ENCODE data around the gene KLHL22. TPM values are rescaled to one million over a fixed set of nuclear protein-coding genes. Genes with fewer than 3 reads are reported as not detected.

Gene KLHL22
- total RNA-seq, 1 experiment from 2014 or later, result 36.2 TPM

DNA sequence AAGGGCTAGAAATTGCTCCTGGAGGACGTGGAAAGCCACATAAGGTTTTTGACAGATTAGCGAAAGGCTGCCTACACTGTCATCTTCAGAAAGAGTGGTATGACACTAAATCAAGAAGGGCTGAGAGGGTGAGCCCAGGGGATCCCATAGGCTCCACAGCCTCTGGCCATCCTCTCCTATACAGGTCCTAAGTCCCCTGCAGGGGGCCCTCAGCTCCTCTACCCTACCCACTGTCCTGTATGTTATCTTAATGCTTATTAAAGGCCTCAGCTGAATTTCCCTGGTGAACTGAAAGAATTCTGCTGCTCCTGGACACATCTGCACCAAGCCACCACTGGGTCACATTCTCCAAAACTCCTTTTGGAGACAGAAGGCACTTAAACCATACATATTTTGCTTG lies 7.9 kb downstream of the KLHL22 start:
- H3K9me3 ChIP-seq (ENCODE audit: low read depth, low read length, poor library complexity, severe bottlenecking), result no peaks in the 10 kb centered on the region
- no peaks in the 10 kb centered on the region for H3K4me1 ChIP-seq (ENCODE audit: insufficient read depth, low read length, poor library complexity, severe bottlenecking)
- no peak overlapping the region for H3K27ac ChIP-seq (ENCODE audit: low read depth, low read length, poor library complexity, severe bottlenecking)
- ChIA-PET CTCF (no interaction called here), POLR2A (ENCODE audit: low non-redundant PET) (no interaction called here)
- TF ChIP-seq, protein P1, sequence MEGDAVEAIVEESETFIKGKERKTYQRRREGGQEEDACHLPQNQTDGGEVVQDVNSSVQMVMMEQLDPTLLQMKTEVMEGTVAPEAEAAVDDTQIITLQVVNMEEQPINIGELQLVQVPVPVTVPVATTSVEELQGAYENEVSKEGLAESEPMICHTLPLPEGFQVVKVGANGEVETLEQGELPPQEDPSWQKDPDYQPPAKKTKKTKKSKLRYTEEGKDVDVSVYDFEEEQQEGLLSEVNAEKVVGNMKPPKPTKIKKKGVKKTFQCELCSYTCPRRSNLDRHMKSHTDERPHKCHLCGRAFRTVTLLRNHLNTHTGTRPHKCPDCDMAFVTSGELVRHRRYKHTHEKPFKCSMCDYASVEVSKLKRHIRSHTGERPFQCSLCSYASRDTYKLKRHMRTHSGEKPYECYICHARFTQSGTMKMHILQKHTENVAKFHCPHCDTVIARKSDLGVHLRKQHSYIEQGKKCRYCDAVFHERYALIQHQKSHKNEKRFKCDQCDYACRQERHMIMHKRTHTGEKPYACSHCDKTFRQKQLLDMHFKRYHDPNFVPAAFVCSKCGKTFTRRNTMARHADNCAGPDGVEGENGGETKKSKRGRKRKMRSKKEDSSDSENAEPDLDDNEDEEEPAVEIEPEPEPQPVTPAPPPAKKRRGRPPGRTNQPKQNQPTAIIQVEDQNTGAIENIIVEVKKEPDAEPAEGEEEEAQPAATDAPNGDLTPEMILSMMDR (conservative IDR thresholded peaks at IDR 0.05; ENCODE audit: low read depth, low read length), result no peak
- TF ChIP-seq EZH2 (IDR thresholded peaks at IDR 0.05; ENCODE audit: borderline replicate concordance, low read depth, low read length, poor library complexity, severe bottlenecking), result no peak
- H3K36me3 ChIP-seq (ENCODE audit: insufficient read depth, low read length, poor library complexity, severe bottlenecking), result no peaks in the 10 kb centered on the region
- no TSS peak for BruUV-seq (replicated peaks)
- intact Hi-C loops (cut with micrococcal nuclease; ENCODE audit: unreplicated experiment), result no loop called here
- no peak for DNase-seq (ENCODE audit: low spot score)
- H3K27me3 ChIP-seq (replicated peaks; ENCODE audit: insufficient read depth, low read depth, low read length, poor library complexity), result no peaks in the 10 kb centered on the region
- H3K4me3 ChIP-seq (ENCODE audit: low read depth, low read length, poor library complexity, severe bottlenecking), result no peak overlapping the region

DNA sequence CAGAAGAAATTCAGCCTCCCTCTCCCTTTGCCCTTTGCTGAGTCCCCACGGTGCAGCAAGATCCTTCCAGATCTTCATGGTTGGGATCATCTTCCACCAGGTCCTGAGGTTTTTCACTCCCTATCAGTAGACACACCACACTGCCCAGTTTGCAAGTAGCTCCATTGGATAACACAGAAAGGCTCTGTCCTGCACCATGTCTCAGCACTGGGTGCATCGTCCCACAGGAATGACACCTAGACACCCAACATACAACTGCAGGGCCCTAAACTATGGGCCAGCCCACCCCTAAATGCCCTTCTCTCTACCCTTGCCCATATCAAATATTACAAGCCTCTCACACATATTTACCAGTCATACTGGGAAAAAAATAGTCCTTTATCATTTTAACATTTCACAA lies 9.4 kb downstream of the KLHL22 start:
- H3K4me1 ChIP-seq (ENCODE audit: insufficient read depth, low read length, poor library complexity, severe bottlenecking), result no peaks in the 10 kb centered on the region
- H3K27me3 ChIP-seq (replicated peaks; ENCODE audit: insufficient read depth, low read depth, low read length, poor library complexity), result no peaks in the 10 kb centered on the region
- H3K27ac ChIP-seq (ENCODE audit: low read depth, low read length, poor library complexity, severe bottlenecking), result no peak overlapping the region
- H3K36me3 ChIP-seq (ENCODE audit: insufficient read depth, low read length, poor library complexity, severe bottlenecking), result no peaks in the 10 kb centered on the region
- H3K9me3 ChIP-seq (ENCODE audit: low read depth, low read length, poor library complexity, severe bottlenecking), result no peaks in the 10 kb centered on the region
- ChIA-PET POLR2A (ENCODE audit: low non-redundant PET) (no interaction called here), CTCF (no interaction called here)
- no peak overlapping the region for H3K4me3 ChIP-seq (ENCODE audit: low read depth, low read length, poor library complexity, severe bottlenecking)
- BruUV-seq (replicated peaks), result no TSS peak
- TF ChIP-seq EZH2 (IDR thresholded peaks at IDR 0.05; ENCODE audit: borderline replicate concordance, low read depth, low read length, poor library complexity, severe bottlenecking), result no peak
- TF ChIP-seq, protein P1 (conservative IDR thresholded peaks at IDR 0.05; ENCODE audit: low read depth, low read length), result no peak
- intact Hi-C loops (cut with micrococcal nuclease; ENCODE audit: unreplicated experiment), result no loop called here
- no peak for DNase-seq (ENCODE audit: low spot score)

DNA sequence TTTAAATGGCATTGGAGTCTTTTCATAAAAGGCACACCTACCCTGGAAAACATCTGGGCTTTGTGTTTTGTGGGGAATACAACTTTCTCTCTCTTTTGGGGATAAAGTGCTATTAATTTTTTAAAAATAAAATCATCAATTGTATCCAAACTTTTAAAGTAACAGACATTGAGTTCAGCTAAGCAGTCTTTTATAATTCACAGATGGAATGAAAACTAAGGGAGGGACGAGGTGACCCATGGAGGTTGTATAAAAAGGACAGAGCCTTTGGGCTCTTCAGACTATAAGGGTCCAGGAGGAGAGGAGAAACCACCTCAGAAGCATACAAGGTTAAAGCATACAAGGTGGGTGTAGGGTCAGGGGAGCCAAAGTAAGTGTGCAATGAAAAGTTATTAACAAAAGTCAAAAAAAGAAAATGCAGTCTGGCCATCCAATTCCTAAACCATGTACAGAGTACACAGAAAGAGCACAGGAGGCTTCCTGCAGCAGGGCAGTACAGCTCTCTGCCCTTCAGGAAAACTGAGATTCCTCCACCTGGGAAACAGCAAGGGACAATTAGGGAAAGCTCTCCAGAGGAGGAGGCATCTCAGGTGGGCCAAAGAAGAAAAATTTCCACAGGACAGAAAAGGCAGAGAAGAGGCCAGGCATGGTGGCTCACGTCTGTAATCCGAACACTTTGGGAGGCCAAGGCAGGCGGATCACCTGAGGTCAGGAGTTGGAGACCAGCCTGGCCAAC lies 10.5 kb downstream of the KLHL22 start:
- intact Hi-C loops (cut with micrococcal nuclease; ENCODE audit: unreplicated experiment), result no loop called here
- no TSS peak for BruUV-seq (replicated peaks)
- TF ChIP-seq EZH2 (IDR thresholded peaks at IDR 0.05; ENCODE audit: borderline replicate concordance, low read depth, low read length, poor library complexity, severe bottlenecking), result no peak
- TF ChIP-seq, protein P1 (conservative IDR thresholded peaks at IDR 0.05; ENCODE audit: low read depth, low read length), result no peak
- ChIA-PET CTCF (no interaction called here), POLR2A (ENCODE audit: low non-redundant PET) (no interaction called here)
- no peak overlapping the region for H3K27ac ChIP-seq (ENCODE audit: low read depth, low read length, poor library complexity, severe bottlenecking)
- no peaks in the 10 kb centered on the region for H3K27me3 ChIP-seq (replicated peaks; ENCODE audit: insufficient read depth, low read depth, low read length, poor library complexity)
- H3K4me3 ChIP-seq (ENCODE audit: low read depth, low read length, poor library complexity, severe bottlenecking), result no peak overlapping the region
- H3K4me1 ChIP-seq (ENCODE audit: insufficient read depth, low read length, poor library complexity, severe bottlenecking), result no peaks in the 10 kb centered on the region
- H3K9me3 ChIP-seq (ENCODE audit: low read depth, low read length, poor library complexity, severe bottlenecking), result no peaks in the 10 kb centered on the region
- H3K36me3 ChIP-seq (ENCODE audit: insufficient read depth, low read length, poor library complexity, severe bottlenecking), result no peaks in the 10 kb centered on the region
- DNase-seq (ENCODE audit: low spot score), result no peak
